H1 (cell line): Measurements from ENCODE around the gene BLTP2. TPM values are rescaled to one million over a fixed set of nuclear protein-coding genes. Genes with fewer than 3 reads are reported as not detected.

Experiments
- RNF2 ChIP-seq: fragments of 200-900, 300-1000 bp; sonication (generic); IDR thresholded peaks from 2 replicates; pipeline ENCODE4 v1.7.1; 2016; ENCODE audit warnings: borderline replicate concordance, low read depth, mild to moderate bottlenecking, antibody characterized with exemption, low read length; ENCODE audit not compliant: poor library complexity, severe bottlenecking; ENCODE audit errors: missing control alignments
- SRF ChIP-seq: IDR thresholded peaks from 2 replicates; pipeline ENCODE4 v1.6.1; 2011; ENCODE audit warnings: mild to moderate bottlenecking, low read depth, low read length, moderate library complexity
- TAF1 ChIP-seq: IDR thresholded peaks from 2 replicates; pipeline ENCODE4 v1.6.1; 2011; ENCODE audit warnings: mild to moderate bottlenecking, low read depth, low read length
- USF2 ChIP-seq: IDR thresholded peaks from 2 replicates; pipeline ENCODE4 v1.6.1; 2011; ENCODE audit warnings: low read length, improper control_type of control experiment
- ZNF274 ChIP-seq: IDR thresholded peaks from 2 replicates; pipeline ENCODE4 v1.7.0; 2012; ENCODE audit warnings: low read length, borderline replicate concordance; ENCODE audit errors: extremely low read depth
- polyA plus RNA-seq, 7 experiments: library from polyadenylated mRNA; depleted of rRNA in 3 of 7; stranded (reverse) in 5 of 7; unstranded in 2 of 7; fragments of >200 nt in 5 of 7; fragments of 200-250 nt in 2 of 7; gene quantifications; 1 replicate in 5 of 7; 2 replicates in 1 of 7; 4 replicates in 1 of 7; pipeline versions ENCODE4 v1.2.1 to v1.2.3, GENCODE V29; 2011 to 2013; ENCODE audit warnings: missing spikeins in 2 of 7, mixed read lengths in 2 of 7
- total RNA-seq: library from RNA; stranded (reverse); fragmentation: NEBNext Ultra II Directional; extraction: Animal tissue kit (Norgen Biotek cat#: 25700); gene quantifications from 2 replicates; pipeline ENCODE4 v1.2.1, GENCODE V29; 2021

BLTP2 gene
- total and polyA plus RNA-seq, 2 of the 8 experiments (the other 6 are each of a cell fraction or from before 2014, with no cell fraction given) = 80.9 to 140 TPM

- TF ChIP-seq TAF1 = no peak
- TF ChIP-seq SRF = no peak
- TF ChIP-seq ZNF274 = no peak
- no peak for TF ChIP-seq USF2
- TF ChIP-seq RNF2 = no peak
- TF ChIP-seq, all 59 proteins: peak for 0
Observed at GRCh38 chr17:28655160-28655559, 10.2 kb upstream of the BLTP2 start (continued).
